ENCODE measurements around the gene CD79A. TPM values are rescaled to one million over a fixed set of nuclear protein-coding genes. Genes with fewer than 3 reads are reported as not detected.
A peak's percentile ranks its signal among the peaks of the same experiment; 100 is the strongest.

CD79A gene
- total and polyA plus RNA-seq, 7 experiments from 2014 or later, result 2.6 to 27.9 (median 8.9) TPM

DNA sequence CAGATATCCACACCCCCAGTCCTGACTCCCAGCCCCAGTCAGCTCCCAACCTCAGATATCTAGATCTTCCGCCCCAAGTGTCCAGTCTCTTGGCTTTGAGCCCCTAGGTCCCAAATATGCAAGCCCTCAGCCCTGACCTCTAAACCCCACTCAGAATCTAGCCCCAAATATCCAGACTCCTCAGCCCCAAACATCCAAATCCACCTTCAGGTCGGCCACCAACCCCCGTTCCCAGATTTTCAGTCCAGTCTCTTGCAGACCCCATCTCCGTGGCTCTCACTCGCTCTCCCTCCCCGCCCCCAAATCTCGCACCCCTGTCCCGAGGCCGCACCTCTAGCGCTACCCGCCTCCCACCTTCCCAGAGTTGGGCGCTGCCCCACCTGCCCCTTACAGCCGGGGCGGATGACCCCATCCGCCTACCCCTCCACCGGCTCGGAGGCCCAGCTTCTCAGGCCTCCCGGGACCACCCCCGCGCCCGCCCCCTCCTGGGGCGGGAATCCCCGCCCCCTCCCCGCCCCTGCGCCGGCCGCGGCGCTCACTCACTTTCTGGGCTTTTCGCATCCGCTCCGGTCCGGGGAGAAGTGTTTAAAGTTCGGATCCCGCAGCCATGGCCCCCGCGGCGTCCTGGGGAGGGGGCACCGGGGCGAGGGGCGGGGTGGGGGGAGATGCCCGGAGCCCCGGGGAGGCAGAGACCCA is 50.6 kb downstream of the CD79A start:
- ATAC-seq (peak; percentile 44), DNase-seq (peak in 1 of 9 donors; percentile 44)
- CTCF ChIA-PET, result interaction anchor here (1.0 to 1.1 kb wide), 2 partner anchors 41 to 53 kb away, joined by 3 read pairs; no protein-coding TSS in a partner anchor
- Mint-ChIP-seq H3K27ac (peak overlapping the region in 3 of 9 donors; percentile 78 to 85 (median 83)), H3K9me3 (peaks cover 0 to 3% (median 0%) of the 10 kb centered on the region in 11 donors), H3K27me3 (peaks cover 0 to 13% (median 5%) of the 10 kb centered on the region in 5 donors), H3K4me3 (peak overlapping the region in 6 of 10 donors; percentile 88 to 99 (median 91)), H3K36me3 (peaks cover 0 to 6% (median 4%) of the 10 kb centered on the region in 5 donors), H3K4me1 (peaks cover 26 to 40% (median 31%) of the 10 kb centered on the region in 7 donors)
- Histone ChIP-seq H3K27ac (ENCODE audit: low read depth, low read length) (peak overlapping the region; percentile 70), H3K4me1 (ENCODE audit: control insufficient read depth in 2 of 2, insufficient read depth in 2 of 2, low read length in 2 of 2) (peaks cover 17 to 18% of the 10 kb centered on the region in 2 donors), H3K27me3 (ENCODE audit: control insufficient read depth in 2 of 2, insufficient read depth in 2 of 2, low read length in 2 of 2) (no peaks in the 10 kb centered on the region), H3K9me3 (ENCODE audit: control insufficient read depth in 2 of 3, low read length in 3 of 3) (no peaks in the 10 kb centered on the region), H3K36me3 (ENCODE audit: control insufficient read depth in 2 of 3, insufficient read depth in 3 of 3, low read length in 3 of 3) (no peaks in the 10 kb centered on the region), H3K4me3 (ENCODE audit: low read length) (peak overlapping the region; percentile 93)
- POLR2A ChIA-PET, result interaction anchor here (0.6 to 5.4 kb wide), 8 partner anchors 17 to 68 kb away, joined by 3 to 82 read pairs (median 4); partner anchors contain the start of genes ARHGEF1, CD79A, RABAC1 and RPS19
- intact Hi-C loops (cut with micrococcal nuclease), result loop anchor here (1.0 to 2.0 kb wide), 4 partner anchors 11 to 52 kb away; no protein-coding TSS in a partner anchor

DNA sequence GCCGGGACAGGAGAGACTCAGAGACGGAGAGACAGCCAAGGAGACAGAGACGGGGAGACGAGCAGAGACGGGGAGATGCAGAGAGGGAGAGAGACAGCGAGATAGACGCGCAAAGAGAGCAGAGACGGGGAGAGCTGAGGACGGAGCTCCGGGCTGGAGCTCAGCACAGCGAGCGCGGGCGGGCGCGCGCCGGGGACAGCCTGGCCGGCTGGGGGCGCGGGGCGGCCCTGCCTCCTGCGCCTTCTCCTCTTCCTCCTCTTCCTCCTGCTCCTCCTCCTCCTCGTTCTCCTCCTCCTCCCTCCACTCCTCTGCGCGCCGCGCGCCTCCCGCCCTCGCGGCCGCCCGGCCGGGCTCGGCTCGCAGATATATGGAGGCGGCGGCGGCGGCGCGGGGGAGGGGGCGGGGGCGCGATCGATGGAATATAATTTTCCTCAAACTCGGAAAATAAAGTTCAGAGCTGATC is 51.2 kb downstream of the CD79A start, which contains the start of gene ERFL:
Gene ERFL, minus strand, starts transcription at position 229 of the 463 bp plus-strand sequence. CDS start 15,530 bp downstream, outside the sequence.
- peak in 2 of 9 donors; percentile 32 to 53 for DNase-seq
- H3K27me3 Mint-ChIP-seq, result peaks cover 0 to 9% (median 3%) of the 10 kb centered on the region in 5 donors
- peaks cover 23 to 41% (median 29%) of the 10 kb centered on the region in 7 donors for H3K4me1 Mint-ChIP-seq
- ChIA-PET CTCF (interaction anchor here (1.0 to 1.1 kb wide), 2 partner anchors 42 to 53 kb away, joined by 3 read pairs; no protein-coding TSS in a partner anchor), POLR2A (interaction anchor here (0.6 to 5.4 kb wide), 7 partner anchors 17 to 68 kb away, joined by 3 to 82 read pairs (median 4); partner anchors contain the start of genes ARHGEF1, CD79A, RABAC1 and RPS19)
- H3K36me3 Mint-ChIP-seq, result peaks cover 0 to 6% (median 2%) of the 10 kb centered on the region in 5 donors
- peak within 1 kb of the TSS in 6 of 10 donors; percentile 88 to 99 (median 91) for H3K4me3 Mint-ChIP-seq
- ATAC-seq, result peak; percentile 50
- intact Hi-C loops (cut with micrococcal nuclease), result loop anchor here in 1 of 2 donors (1.0 to 2.0 kb wide), 3 partner anchors 12 to 53 kb away; no protein-coding TSS in a partner anchor
- Histone ChIP-seq H3K27me3 (ENCODE audit: control insufficient read depth in 2 of 2, insufficient read depth in 2 of 2, low read length in 2 of 2) (no peaks in the 10 kb centered on the region), H3K4me1 (ENCODE audit: control insufficient read depth in 2 of 2, insufficient read depth in 2 of 2, low read length in 2 of 2) (peaks cover 17 to 18% of the 10 kb centered on the region in 2 donors), H3K4me3 (ENCODE audit: low read length) (peak within 1 kb of the TSS; percentile 93), H3K27ac (ENCODE audit: low read depth, low read length) (peak within 1 kb of the TSS; percentile 70), H3K9me3 (ENCODE audit: control insufficient read depth in 2 of 3, low read length in 3 of 3) (no peaks in the 10 kb centered on the region), H3K36me3 (ENCODE audit: control insufficient read depth in 2 of 3, insufficient read depth in 3 of 3, low read length in 3 of 3) (no peaks in the 10 kb centered on the region)
- H3K9me3 Mint-ChIP-seq, result peaks cover 0 to 1% (median 0%) of the 10 kb centered on the region in 11 donors
- H3K27ac Mint-ChIP-seq, result peak within 1 kb of the TSS; percentile 75 to 96 (median 90)

DNA sequence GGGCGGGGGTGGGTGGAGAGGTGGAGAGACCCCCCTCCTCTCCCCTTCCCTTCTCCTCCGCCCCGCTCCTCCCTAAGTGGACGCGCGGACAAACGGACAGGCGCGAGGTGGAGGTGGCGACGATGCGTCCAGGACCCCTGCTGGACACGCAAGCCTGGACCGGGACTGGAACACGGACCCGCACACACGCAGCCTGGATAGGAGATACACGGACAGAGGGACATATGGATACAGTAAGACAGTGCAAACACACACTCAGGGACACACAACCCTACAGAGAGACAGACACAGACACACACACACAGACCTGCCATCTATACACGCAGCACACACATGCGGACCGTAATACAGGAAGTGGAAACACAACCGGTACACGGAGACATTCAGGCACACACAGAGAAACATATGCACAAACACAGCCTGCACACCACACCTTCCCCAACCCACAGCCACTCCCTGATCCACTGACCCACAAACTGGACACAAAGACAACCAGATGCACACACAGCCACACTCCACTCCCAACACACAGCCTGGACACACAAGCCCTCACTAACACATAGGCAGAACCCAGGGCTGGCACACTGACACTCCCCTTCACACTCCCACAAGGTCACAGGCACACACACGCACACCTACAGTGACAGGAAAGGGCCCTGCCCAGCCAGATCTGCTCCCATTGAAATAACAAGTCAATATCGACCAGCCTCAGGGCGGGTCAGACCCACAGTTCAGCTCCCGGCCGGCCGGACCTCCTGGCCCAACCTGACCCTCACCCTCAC is 51.9 kb downstream of the CD79A start:
- peak; percentile 72 for ATAC-seq
- H3K9me3 ChIP-seq (ENCODE audit: control insufficient read depth in 2 of 3, low read length in 3 of 3), result no peaks in the 10 kb centered on the region
- Mint-ChIP-seq H3K27me3 (peaks cover 0 to 10% (median 0%) of the 10 kb centered on the region in 5 donors), H3K36me3 (peaks cover 0 to 4% (median 0%) of the 10 kb centered on the region in 5 donors), H3K9me3 (no peaks in the 10 kb centered on the region), H3K4me3 (peak overlapping the region in 6 of 10 donors; percentile 88 to 99 (median 91)), H3K4me1 (peaks cover 27 to 46% (median 32%) of the 10 kb centered on the region in 7 donors), H3K27ac (peak overlapping the region; percentile 75 to 96 (median 90))
- H3K36me3 ChIP-seq (ENCODE audit: control insufficient read depth in 2 of 3, insufficient read depth in 3 of 3, low read length in 3 of 3), result no peaks in the 10 kb centered on the region
- peak overlapping the region; percentile 70 for H3K27ac ChIP-seq (ENCODE audit: low read depth, low read length)
- peak overlapping the region; percentile 93 for H3K4me3 ChIP-seq (ENCODE audit: low read length)
- POLR2A ChIA-PET, result interaction anchor here (0.6 to 5.4 kb wide), 11 partner anchors 10 to 90 kb away, joined by 3 to 82 read pairs (median 4); partner anchors contain the start of genes ARHGEF1, CD79A and RPS19
- H3K27me3 ChIP-seq (ENCODE audit: control insufficient read depth in 2 of 2, insufficient read depth in 2 of 2, low read length in 2 of 2), result no peaks in the 10 kb centered on the region
- CTCF ChIA-PET, result interaction anchor here (0.8 to 2.0 kb wide), 3 partner anchors 29 to 55 kb away, joined by 3 to 11 read pairs (median 3); no protein-coding TSS in a partner anchor
- peak in 7 of 9 donors; percentile 44 to 61 (median 59) for DNase-seq
- intact Hi-C loops (cut with micrococcal nuclease), result loop anchor here in 1 of 2 donors (1.0 to 2.0 kb wide), 5 partner anchors 13 to 70 kb away; no protein-coding TSS in a partner anchor
- peaks cover 18 to 22% of the 10 kb centered on the region in 2 donors for H3K4me1 ChIP-seq (ENCODE audit: control insufficient read depth in 2 of 2, insufficient read depth in 2 of 2, low read length in 2 of 2)

DNA sequence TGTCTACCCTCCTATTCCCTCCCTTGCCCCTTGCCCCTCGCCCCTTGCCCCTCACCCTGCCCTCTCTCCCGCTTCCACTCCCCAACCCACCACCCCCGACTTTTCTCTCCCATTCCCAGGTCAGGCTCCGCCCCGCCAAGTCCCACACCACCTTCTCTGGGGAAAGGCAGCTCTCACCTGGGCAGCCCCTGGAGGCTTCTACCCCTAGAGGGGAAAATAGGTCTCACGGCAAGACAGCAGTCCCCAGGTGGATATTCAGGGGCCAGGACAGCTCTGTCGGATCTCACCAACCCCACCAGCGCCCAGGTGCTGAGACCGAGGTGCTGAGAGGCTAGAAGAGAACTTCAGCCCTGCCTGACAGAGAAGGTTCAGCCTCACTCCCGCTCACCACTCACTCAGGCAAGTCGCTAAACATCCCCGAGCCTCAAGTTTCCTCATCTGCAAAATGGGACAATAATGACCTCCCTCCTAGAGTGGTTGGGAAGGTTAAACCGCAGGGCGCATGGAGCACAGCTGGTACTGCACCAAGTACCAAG is 52.5 kb downstream of the CD79A start:
- peaks cover 21 to 29% of the 10 kb centered on the region in 2 donors for H3K4me1 ChIP-seq (ENCODE audit: control insufficient read depth in 2 of 2, insufficient read depth in 2 of 2, low read length in 2 of 2)
- H3K9me3 Mint-ChIP-seq, result no peaks in the 10 kb centered on the region
- H3K9me3 ChIP-seq (ENCODE audit: control insufficient read depth in 2 of 3, low read length in 3 of 3), result no peaks in the 10 kb centered on the region
- peak overlapping the region; percentile 70 for H3K27ac ChIP-seq (ENCODE audit: low read depth, low read length)
- no peak for DNase-seq
- POLR2A ChIA-PET, result interaction anchor here (0.6 to 5.4 kb wide), 13 partner anchors 10 to 91 kb away, joined by 3 to 82 read pairs (median 7); partner anchors contain the start of genes ARHGEF1, CD79A, RABAC1 and RPS19
- H3K4me1 Mint-ChIP-seq, result peaks cover 33 to 51% (median 37%) of the 10 kb centered on the region in 7 donors
- no peaks in the 10 kb centered on the region for H3K36me3 ChIP-seq (ENCODE audit: control insufficient read depth in 2 of 3, insufficient read depth in 3 of 3, low read length in 3 of 3)
- intact Hi-C loops (cut with micrococcal nuclease), result loop anchor here in 1 of 2 donors (1.0 to 2.0 kb wide), 3 partner anchors 15 to 70 kb away; no protein-coding TSS in a partner anchor
- peaks cover 0 to 4% (median 0%) of the 10 kb centered on the region in 5 donors for H3K36me3 Mint-ChIP-seq
- CTCF ChIA-PET, result interaction anchor here (0.8 to 2.0 kb wide), 2 partner anchors 30 to 56 kb away, joined by 3 to 11 read pairs; no protein-coding TSS in a partner anchor
- no peak overlapping the region for H3K4me3 ChIP-seq (ENCODE audit: low read length)
- H3K4me3 Mint-ChIP-seq, result peak overlapping the region in 6 of 10 donors; percentile 88 to 99 (median 91)
- no peaks in the 10 kb centered on the region for H3K27me3 ChIP-seq (ENCODE audit: control insufficient read depth in 2 of 2, insufficient read depth in 2 of 2, low read length in 2 of 2)
- peaks cover 0 to 10% (median 0%) of the 10 kb centered on the region in 5 donors for H3K27me3 Mint-ChIP-seq
- ATAC-seq, result no peak
- H3K27ac Mint-ChIP-seq, result peak overlapping the region; percentile 75 to 96 (median 90)

DNA sequence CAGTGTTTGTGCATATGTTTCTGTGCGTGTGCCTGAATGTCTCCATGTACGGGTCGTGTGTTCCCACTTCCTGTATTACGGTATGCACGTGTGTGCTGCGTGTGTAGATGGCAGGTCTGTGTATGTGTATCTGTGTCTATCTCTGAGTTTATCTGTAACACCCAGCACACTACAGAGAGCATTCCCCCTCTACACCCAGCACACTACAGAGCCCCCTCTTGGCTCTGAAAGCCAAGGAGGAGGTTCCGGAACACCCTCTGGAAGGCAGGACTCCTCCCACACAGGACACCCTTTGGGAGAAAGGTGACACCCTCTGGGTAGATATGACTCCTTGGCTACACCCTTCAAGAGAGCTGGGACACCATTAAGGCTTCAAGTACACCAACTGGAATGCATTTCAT is 53.2 kb downstream of the CD79A start:
- H3K4me3 ChIP-seq (ENCODE audit: low read length), result no peak overlapping the region
- H3K27me3 ChIP-seq (ENCODE audit: control insufficient read depth in 2 of 2, insufficient read depth in 2 of 2, low read length in 2 of 2), result peaks cover 0 to 1% of the 10 kb centered on the region in 2 donors
- no peaks in the 10 kb centered on the region for H3K36me3 ChIP-seq (ENCODE audit: control insufficient read depth in 2 of 3, insufficient read depth in 3 of 3, low read length in 3 of 3)
- Mint-ChIP-seq H3K27ac (peak overlapping the region; percentile 31 to 96 (median 88)), H3K4me1 (peaks cover 40 to 58% (median 44%) of the 10 kb centered on the region in 7 donors), H3K9me3 (no peaks in the 10 kb centered on the region), H3K4me3 (peak overlapping the region in 6 of 10 donors; percentile 52 to 99 (median 64)), H3K27me3 (peaks cover 0 to 16% (median 0%) of the 10 kb centered on the region in 5 donors), H3K36me3 (peaks cover 0 to 4% (median 0%) of the 10 kb centered on the region in 5 donors)
- ChIA-PET POLR2A (interaction anchor here (0.9 to 5.4 kb wide), 13 partner anchors 11 to 71 kb away, joined by 3 to 82 read pairs (median 7); partner anchors contain the start of genes ARHGEF1, CD79A, RABAC1 and RPS19), CTCF (interaction anchor here (1.0 to 2.0 kb wide), 5 partner anchors 16 to 138 kb away, joined by 3 to 11 read pairs (median 3); no protein-coding TSS in a partner anchor)
- ATAC-seq, result no peak
- H3K9me3 ChIP-seq (ENCODE audit: control insufficient read depth in 2 of 3, low read length in 3 of 3), result no peaks in the 10 kb centered on the region
- intact Hi-C loops (cut with micrococcal nuclease), result no loop called here
- H3K27ac ChIP-seq (ENCODE audit: low read depth, low read length), result no peak overlapping the region
- peaks cover 28 to 35% of the 10 kb centered on the region in 2 donors for H3K4me1 ChIP-seq (ENCODE audit: control insufficient read depth in 2 of 2, insufficient read depth in 2 of 2, low read length in 2 of 2)
- DNase-seq, result no peak
